Memory B cell (primary cell): ENCODE data around the gene DYRK1A.

Source experiments
- ATAC-seq: fragments of 150-1000 bp; cut with Tn5 transposase; 2 replicates; pipeline ENCODE4 v1.10.0; 2021; ENCODE audit warnings: low read depth, mild to moderate bottlenecking, moderate library complexity
- DNase-seq, 2 donors: peaks; one replicate each; pipeline ENCODE4 v3.0.0; 2022; ENCODE audit warnings: low spot score in 2 of 2
- H3K27ac Mint-ChIP-seq: one replicate; pipeline ENCODE4 v1.8.0; 2022; ENCODE audit warnings: mild to moderate bottlenecking, moderate library complexity, mixed read lengths
- H3K27me3 Mint-ChIP-seq: one replicate; pipeline ENCODE4 v1.8.0; 2022; ENCODE audit warnings: mixed read lengths
- H3K36me3 Mint-ChIP-seq: one replicate; pipeline ENCODE4 v1.8.0; 2022; ENCODE audit warnings: mild to moderate bottlenecking, mixed read lengths
- H3K4me1 Mint-ChIP-seq: one replicate; pipeline ENCODE4 v1.8.0; 2022; ENCODE audit warnings: mixed read lengths
- H3K4me3 Mint-ChIP-seq: one replicate; pipeline ENCODE4 v1.8.0; 2022; ENCODE audit warnings: mild to moderate bottlenecking, moderate library complexity, mixed read lengths
- H3K9me3 Mint-ChIP-seq: one replicate; pipeline ENCODE4 v1.8.0; 2022; ENCODE audit warnings: mixed read lengths

DYRK1A gene

DNA sequence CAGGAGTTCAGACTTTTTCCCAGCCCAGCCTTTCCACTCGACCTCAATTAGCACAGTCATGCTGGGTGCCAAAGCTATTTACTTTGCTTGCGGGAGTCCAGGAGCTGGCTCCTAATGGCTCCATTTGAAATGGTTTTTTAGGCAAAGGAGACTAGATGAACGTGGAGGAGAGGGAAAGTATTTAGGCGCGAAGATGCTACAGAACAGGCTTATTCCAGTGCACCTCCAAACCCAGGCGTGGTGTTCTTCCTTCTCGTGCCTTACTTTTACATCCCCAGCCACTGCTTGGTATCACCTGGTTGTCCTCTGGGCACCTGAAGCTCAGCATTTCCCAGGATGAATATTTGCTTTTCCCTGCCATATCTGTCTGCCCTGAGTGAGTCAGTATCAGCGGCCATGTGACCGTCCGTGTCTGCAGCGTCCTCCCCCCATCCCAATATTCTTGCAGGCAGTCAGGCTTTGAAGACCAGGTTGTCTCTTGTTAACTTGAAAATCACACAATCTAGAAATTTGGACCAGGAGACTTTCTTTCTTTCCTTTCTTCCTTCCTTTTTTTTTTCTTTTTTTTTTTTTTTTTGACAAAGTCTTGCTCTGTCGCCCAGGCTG is 198.5 kb downstream of the DYRK1A start:
- no peak overlapping the region for H3K27ac Mint-ChIP-seq
- H3K27me3 Mint-ChIP-seq = peaks cover under 1% of the 10 kb centered on the region
- DNase-seq (no peak), ATAC-seq (no peak)
- H3K4me1 Mint-ChIP-seq = peaks cover 14% of the 10 kb centered on the region
- no peaks in the 10 kb centered on the region for H3K36me3 Mint-ChIP-seq
- peak overlapping the region; percentile 55 for H3K4me3 Mint-ChIP-seq
- no peaks in the 10 kb centered on the region for H3K9me3 Mint-ChIP-seq

DNA sequence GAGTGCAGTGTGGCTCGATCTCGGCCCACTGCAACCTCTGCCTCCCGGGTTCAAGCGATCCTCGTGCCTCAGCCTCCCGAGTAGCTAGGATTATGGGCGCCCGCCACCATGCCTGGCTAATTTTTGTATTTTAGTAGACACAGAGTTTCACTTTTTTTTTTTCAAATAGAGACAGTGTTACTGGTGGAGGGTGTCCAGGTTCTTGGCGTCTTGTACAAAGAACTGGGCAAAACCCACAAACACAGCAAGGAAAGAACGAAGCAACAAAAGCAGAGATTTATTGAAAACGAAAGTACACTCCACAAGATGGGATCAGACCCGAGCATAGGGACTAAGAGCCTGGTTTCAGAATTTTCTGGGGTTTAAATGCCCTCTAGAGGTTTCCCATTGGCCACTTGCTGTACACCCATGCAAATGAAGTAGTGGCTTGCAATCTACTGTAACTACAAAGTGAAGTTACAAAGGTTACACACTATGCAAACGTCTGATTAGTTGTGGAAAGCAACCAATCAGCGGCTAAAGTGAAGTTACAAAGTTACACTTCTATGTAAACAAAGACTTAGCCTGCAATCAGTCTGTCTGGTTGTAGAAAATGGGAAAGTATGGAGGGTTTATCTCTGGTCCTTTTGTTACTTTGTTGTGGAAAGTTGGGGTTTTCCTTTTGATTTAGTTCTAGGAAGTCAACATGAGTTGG is 199.1 kb downstream of the DYRK1A start:
- no peaks in the 10 kb centered on the region for H3K9me3 Mint-ChIP-seq
- H3K27ac Mint-ChIP-seq = no peak overlapping the region
- H3K36me3 Mint-ChIP-seq = no peaks in the 10 kb centered on the region
- no peak for ATAC-seq
- peaks cover 3% of the 10 kb centered on the region for H3K27me3 Mint-ChIP-seq
- H3K4me1 Mint-ChIP-seq = peaks cover 14% of the 10 kb centered on the region
- no peak overlapping the region for H3K4me3 Mint-ChIP-seq
- no peak for DNase-seq

DNA sequence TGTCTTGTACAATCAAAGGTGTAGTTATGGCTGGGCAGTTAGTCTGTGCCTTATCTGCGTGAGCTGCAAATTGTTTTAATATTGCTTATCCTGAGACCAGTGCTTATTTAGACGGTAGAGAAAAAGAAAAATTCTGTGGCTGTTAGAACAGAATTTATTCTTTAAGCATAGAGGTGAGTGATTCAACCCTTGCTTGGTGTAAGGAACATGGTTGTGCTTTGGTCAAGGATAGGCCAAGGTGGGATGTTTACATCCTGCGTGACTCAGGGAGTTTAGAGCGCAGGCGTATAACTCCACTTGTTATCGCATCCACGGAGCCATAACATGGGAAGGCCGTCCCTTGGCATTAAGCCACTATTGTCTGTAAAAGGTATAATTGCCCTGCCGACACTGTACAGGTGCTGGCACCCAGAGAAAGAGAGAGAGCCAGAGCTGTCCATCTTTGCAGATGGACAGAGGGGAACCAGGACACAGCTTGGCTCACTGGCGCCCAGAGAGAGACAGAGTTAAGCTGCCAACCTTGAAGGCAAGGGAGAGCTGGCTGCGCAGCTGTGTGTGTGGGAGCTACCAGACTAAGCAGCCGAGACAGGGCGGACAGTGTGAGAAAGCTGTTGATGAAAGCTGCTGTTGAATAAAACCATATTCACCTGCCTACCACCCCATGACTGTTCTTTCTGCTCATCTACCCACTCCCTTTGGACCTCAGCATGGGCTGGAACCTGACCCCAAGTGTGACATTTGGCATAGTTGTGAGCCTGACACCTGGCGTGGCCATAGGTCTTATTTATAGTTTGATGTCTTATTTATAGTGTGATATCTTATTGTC is 200.4 kb downstream of the DYRK1A start:
- Mint-ChIP-seq H3K27me3 (peaks cover 3% of the 10 kb centered on the region), H3K27ac (no peak overlapping the region), H3K4me3 (no peak overlapping the region), H3K9me3 (no peaks in the 10 kb centered on the region), H3K36me3 (no peaks in the 10 kb centered on the region), H3K4me1 (peaks cover 14% of the 10 kb centered on the region)
- no peak for ATAC-seq
- no peak for DNase-seq

DNA sequence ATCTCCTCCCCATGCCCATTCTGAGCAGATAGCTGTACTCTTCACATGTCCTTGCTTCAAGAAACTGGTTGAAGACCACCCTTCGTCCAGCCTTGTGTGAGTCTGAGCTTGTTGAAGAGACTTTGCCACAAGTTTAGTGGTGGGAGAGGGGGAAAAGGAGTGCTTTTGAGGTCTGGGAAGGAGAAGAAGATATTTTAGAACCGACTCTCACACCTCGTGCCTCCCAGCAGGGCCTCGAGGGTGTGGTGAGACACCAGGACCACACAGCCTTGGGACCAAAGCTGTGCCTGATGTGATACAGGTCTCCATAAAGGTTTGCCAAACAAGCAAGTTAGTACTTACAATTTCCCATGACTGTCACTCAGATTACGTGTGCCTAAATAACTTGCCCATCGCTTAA is 201.8 kb downstream of the DYRK1A start:
- H3K27me3 Mint-ChIP-seq = peaks cover 6% of the 10 kb centered on the region
- H3K27ac Mint-ChIP-seq = no peak overlapping the region
- no peak overlapping the region for H3K4me3 Mint-ChIP-seq
- H3K4me1 Mint-ChIP-seq = peaks cover 9% of the 10 kb centered on the region
- DNase-seq = no peak
- no peak for ATAC-seq
- no peaks in the 10 kb centered on the region for H3K9me3 Mint-ChIP-seq
- H3K36me3 Mint-ChIP-seq = no peaks in the 10 kb centered on the region

DNA sequence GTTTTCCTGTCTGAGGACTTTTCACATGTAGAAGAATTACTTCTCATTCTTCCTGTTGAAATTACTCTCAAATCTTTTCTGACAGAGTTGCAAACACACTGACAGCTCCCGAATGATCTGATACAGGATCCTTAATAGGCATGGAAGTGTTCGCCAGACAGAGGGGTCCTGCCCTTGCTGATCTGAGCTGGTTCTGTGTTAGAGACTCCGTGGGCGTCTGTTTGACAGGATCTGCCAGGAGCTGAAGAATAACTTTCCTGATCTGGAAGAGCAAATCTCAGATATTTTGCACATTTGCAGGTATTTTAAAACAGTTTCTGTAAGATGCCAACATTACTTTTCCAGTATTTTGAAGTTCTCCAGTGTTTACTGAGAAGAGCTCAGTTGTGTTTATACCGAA is 202.3 kb downstream of the DYRK1A start:
- no peak for ATAC-seq
- DNase-seq = no peak
- Mint-ChIP-seq H3K4me3 (no peak overlapping the region), H3K27ac (no peak overlapping the region), H3K4me1 (peaks cover 9% of the 10 kb centered on the region), H3K27me3 (peaks cover 6% of the 10 kb centered on the region), H3K36me3 (no peaks in the 10 kb centered on the region), H3K9me3 (no peaks in the 10 kb centered on the region)

DNA sequence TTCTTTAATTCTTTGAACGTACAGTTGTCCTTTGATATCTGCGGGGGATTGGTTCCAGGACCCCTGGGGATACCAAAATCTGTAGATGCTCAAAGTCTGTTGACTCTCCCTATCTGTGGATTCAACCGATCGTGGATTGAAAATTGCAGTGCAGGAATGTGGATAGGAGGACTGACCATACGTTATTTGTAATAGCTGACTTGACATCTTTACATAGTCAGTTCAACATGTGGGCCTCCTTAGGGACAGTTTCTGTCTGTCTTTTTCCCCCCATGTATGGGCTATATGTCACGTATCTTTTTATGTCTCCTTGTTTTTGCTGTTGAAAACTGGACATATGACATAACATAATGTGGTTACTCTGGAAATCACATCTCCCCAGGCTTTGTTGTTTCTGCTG is 204.9 kb downstream of the DYRK1A start:
- ATAC-seq (no peak), DNase-seq (no peak)
- H3K9me3 Mint-ChIP-seq = no peaks in the 10 kb centered on the region
- peaks cover 6% of the 10 kb centered on the region for H3K27me3 Mint-ChIP-seq
- no peaks in the 10 kb centered on the region for H3K4me1 Mint-ChIP-seq
- H3K4me3 Mint-ChIP-seq = no peak overlapping the region
- H3K27ac Mint-ChIP-seq = no peak overlapping the region
- H3K36me3 Mint-ChIP-seq = no peaks in the 10 kb centered on the region

DNA sequence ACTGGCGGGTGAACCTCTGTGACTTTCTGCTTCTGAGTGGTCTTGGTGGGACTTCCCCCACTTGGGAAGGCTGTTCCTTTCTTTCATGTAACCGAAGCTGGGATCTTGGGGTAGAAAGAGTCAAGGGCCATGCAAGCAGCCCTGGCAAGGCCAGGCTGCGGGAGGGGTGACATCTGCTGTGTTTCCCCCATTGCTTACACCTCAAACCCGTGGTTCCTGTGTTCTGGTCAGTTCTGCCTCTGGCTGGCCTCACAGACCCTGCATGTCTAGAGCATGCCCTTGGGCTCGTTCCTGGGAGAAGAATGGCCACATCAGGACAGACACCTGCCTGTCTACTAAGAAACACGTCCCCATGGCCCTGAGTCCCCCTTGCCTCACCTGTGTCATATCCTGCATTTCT is 207.7 kb downstream of the DYRK1A start:
- peaks cover 5% of the 10 kb centered on the region for H3K9me3 Mint-ChIP-seq

DNA sequence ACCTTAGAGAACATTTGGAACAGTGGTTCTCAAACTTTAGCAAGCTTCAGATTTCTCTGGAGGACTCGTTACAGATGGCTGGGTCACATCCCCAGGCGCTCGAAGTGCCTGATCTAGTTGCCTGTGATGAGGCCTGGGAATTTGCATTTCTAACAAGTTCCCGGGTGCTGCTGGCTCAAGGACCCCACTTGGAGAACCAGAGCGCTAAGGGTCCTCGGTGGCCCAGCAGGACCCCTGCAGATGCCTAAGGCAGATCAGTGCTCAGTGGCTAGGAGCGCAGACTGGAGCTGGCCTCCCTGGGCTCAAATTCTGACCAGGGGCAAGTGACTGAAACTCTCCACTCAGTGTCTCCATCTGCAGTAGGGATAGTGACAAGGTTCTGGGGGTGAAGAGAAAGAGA is 208.2 kb downstream of the DYRK1A start:
- DNase-seq = no peak
- H3K27me3 Mint-ChIP-seq = peaks cover 7% of the 10 kb centered on the region
- no peaks in the 10 kb centered on the region for H3K4me1 Mint-ChIP-seq
- ATAC-seq = no peak
- H3K9me3 Mint-ChIP-seq = peaks cover 7% of the 10 kb centered on the region
- H3K27ac Mint-ChIP-seq = no peak overlapping the region
- no peak overlapping the region for H3K4me3 Mint-ChIP-seq
- H3K36me3 Mint-ChIP-seq = no peaks in the 10 kb centered on the region

More for the DNA sequence above, 207.7 kb downstream of the DYRK1A start:
- Mint-ChIP-seq H3K36me3 (no peaks in the 10 kb centered on the region), H3K27ac (no peak overlapping the region), H3K4me3 (no peak overlapping the region), H3K4me1 (no peaks in the 10 kb centered on the region), H3K27me3 (peaks cover 7% of the 10 kb centered on the region)
- no peak for DNase-seq
- no peak for ATAC-seq

DNA sequence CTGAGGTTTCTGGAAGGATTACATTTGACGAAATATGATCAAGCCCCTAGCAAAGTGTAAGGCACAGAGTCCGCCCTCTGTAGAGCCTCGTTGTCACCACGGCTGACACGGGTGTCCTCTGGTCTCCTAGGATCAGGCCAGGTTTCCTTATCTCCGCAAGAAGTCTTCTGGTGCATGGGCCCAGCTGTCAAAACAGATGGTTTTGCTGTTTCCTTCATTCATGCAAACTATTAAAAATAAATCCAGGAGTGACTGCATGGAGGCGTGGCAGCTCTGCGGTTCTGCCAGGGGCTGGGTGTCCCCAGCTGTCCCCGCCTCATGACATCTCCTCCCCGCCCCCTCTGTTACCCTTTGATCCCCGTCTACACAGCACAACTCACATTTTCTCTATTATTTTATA is 209.0 kb downstream of the DYRK1A start:
- peaks cover 5% of the 10 kb centered on the region for H3K27me3 Mint-ChIP-seq
- no peak overlapping the region for H3K27ac Mint-ChIP-seq
- no peak overlapping the region for H3K4me3 Mint-ChIP-seq
- peaks cover 8% of the 10 kb centered on the region for H3K9me3 Mint-ChIP-seq
- DNase-seq (no peak), ATAC-seq (no peak)
- H3K36me3 Mint-ChIP-seq = no peaks in the 10 kb centered on the region
- H3K4me1 Mint-ChIP-seq = no peaks in the 10 kb centered on the region
